ENCODE data around the gene TAF11. TPM values are rescaled to one million over a fixed set of nuclear protein-coding genes. Genes with fewer than 3 reads are reported as not detected.

TAF11 gene
- total and polyA plus RNA-seq, 2 donors (not counting 3 experiments of a cell fraction or from before 2014, with no cell fraction given): 30.7 to 37.1 TPM

DNA sequence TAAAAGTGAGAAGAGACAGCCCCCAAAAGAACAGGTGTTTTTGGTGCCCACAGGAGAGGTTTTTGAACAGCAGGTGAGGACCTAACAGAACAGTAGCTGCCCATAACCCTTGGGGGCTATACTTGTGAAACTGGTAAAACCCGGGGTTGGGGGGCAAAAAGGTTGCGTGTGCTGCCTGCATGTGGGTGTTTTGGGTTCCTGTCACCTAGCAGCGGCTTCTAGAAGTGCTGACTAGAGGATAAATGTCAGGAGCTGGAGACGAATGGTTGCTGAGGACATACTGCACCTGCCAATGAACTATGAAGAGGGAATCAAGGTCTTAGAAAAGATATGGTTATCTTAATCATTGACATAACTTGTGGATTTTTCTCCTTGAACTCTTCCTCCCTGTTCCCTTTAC lies 16.0 kb downstream of the TAF11 start:
- Histone ChIP-seq H3K9ac (replicated peaks; ENCODE audit: extremely low read depth, insufficient read depth, low read length) (no peak overlapping the region), H3K27ac (ENCODE audit: insufficient read depth, low read depth, low read length) (no peak overlapping the region), H2AFZ (ENCODE audit: low read depth, low read length) (no peak overlapping the region), H3K4me2 (ENCODE audit: insufficient read depth, low read length) (no peak overlapping the region), H3K36me3 (ENCODE audit: control insufficient read depth in 2 of 2, extremely low read depth in 1 of 2, insufficient read depth in 2 of 2, low read length in 2 of 2) (peaks cover 3 to 27% of the 10 kb centered on the region in 2 experiments), H3K9me3 (replicated peaks; ENCODE audit: control insufficient read depth, insufficient read depth, low read length) (no peaks in the 10 kb centered on the region), H3K4me1 (ENCODE audit: control insufficient read depth, extremely low read depth, insufficient read depth, low read length) (no peaks in the 10 kb centered on the region), H3K9me1 (replicated peaks; ENCODE audit: control insufficient read depth, extremely low read depth, insufficient read depth, low read length) (no peaks in the 10 kb centered on the region), H3K79me2 (ENCODE audit: control insufficient read depth, insufficient read depth, low read length) (no peaks in the 10 kb centered on the region), H3K4me3 (replicated peaks in 1 of 3; ENCODE audit: insufficient read depth in 1 of 3, low read depth in 1 of 3, low read length in 3 of 3) (no peak overlapping the region), H3K27me3 (ENCODE audit: control insufficient read depth in 2 of 2, insufficient read depth in 2 of 2, low read length in 2 of 2) (no peaks in the 10 kb centered on the region), H4K20me1 (replicated peaks; ENCODE audit: control insufficient read depth, extremely low read depth, insufficient read depth, low read length) (no peaks in the 10 kb centered on the region)
- FAIRE-seq (no peak), DNase-seq (ENCODE audit: low read depth, low spot score) (no peak)
- dilution Hi-C loops (cut with MboI; ENCODE audit: extremely low pct_ligation_motif_present, low sequenced_read_pairs) (no loop called here), intact Hi-C loops (cut with micrococcal nuclease) (no loop called here)
- no TSS peak for BruUV-seq (replicated peaks)
- ChIA-PET CTCF (interaction anchor here (2.2 kb wide), 1 partner anchor 16 kb away, joined by 7 read pairs; the partner anchor contains the start of genes ANKS1A and TAF11), POLR2A (no interaction called here)
- TF ChIP-seq POLR2A (IDR thresholded peaks at IDR 0.05; ENCODE audit: low read depth, low read length) (no peak), GATA2 (IDR thresholded peaks at IDR 0.05; ENCODE audit: insufficient read depth, insufficient read length, low read depth, low read length) (no peak), FOS (IDR thresholded peaks at IDR 0.05; ENCODE audit: borderline replicate concordance, insufficient read depth, low read length) (no peak), MYC (IDR thresholded peaks at IDR 0.05; ENCODE audit: low read depth, low read length) (no peak), JUN (IDR thresholded peaks at IDR 0.05; ENCODE audit: borderline replicate concordance, insufficient read depth, insufficient read length, low read depth) (no peak), EZH2 (IDR thresholded peaks at IDR 0.05; ENCODE audit: borderline replicate concordance, low read depth, low read length, severe bottlenecking) (no peak), POLR2AphosphoS5 (IDR thresholded peaks at IDR 0.05; ENCODE audit: insufficient read depth, low read depth, low read length) (no peak)
- TF ChIP-seq, protein P1, sequence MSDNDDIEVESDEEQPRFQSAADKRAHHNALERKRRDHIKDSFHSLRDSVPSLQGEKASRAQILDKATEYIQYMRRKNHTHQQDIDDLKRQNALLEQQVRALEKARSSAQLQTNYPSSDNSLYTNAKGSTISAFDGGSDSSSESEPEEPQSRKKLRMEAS (IDR thresholded peaks at IDR 0.05; ENCODE audit: insufficient read depth, insufficient read length): no peak
- TF ChIP-seq, protein P2, sequence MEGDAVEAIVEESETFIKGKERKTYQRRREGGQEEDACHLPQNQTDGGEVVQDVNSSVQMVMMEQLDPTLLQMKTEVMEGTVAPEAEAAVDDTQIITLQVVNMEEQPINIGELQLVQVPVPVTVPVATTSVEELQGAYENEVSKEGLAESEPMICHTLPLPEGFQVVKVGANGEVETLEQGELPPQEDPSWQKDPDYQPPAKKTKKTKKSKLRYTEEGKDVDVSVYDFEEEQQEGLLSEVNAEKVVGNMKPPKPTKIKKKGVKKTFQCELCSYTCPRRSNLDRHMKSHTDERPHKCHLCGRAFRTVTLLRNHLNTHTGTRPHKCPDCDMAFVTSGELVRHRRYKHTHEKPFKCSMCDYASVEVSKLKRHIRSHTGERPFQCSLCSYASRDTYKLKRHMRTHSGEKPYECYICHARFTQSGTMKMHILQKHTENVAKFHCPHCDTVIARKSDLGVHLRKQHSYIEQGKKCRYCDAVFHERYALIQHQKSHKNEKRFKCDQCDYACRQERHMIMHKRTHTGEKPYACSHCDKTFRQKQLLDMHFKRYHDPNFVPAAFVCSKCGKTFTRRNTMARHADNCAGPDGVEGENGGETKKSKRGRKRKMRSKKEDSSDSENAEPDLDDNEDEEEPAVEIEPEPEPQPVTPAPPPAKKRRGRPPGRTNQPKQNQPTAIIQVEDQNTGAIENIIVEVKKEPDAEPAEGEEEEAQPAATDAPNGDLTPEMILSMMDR (IDR thresholded peaks at IDR 0.05; ENCODE audit: extremely low read depth in 1 of 2, insufficient read depth in 1 of 2, low read depth in 1 of 2, low read length in 2 of 2): no peak

Data from endothelial cell of umbilical vein (primary cell).